GM23338 (cell line): ENCODE results near the gene GOLGA8A. TPM values are rescaled to one million over a fixed set of nuclear protein-coding genes. Genes with fewer than 3 reads are reported as not detected.
A peak's percentile ranks its signal among the peaks of the same experiment; 100 is the strongest.

Experiments
- ATAC-seq: fragments of 200-7000 bp; cut with Tn5 transposase; 3 replicates; pipeline ENCODE4 v1.9.1; 2020
- DNase-seq: peaks from one replicate; pipeline ENCODE4 v3.0.0-alpha.2; 2015; ENCODE audit warnings: low spot score
- H2AFZ ChIP-seq: fragments of 200-600 bp; sonication (generic); 2 replicates; pipeline ENCODE4 v1.8.0; 2016; ENCODE audit warnings: antibody characterized with exemption, mild to moderate bottlenecking, moderate library complexity
- H3F3A ChIP-seq: fragments of 200-600 bp; sonication (generic); replicated peaks from 2 replicates; pipeline ENCODE4 v1.8.0; 2017; ENCODE audit warnings: antibody characterized with exemption, mixed run types, low read depth
- H3K27ac ChIP-seq: fragments of 200-600 bp; sonication (generic); 2 replicates; pipeline ENCODE4 v1.6.1; 2016; ENCODE audit warnings: low read depth
- H3K27me3 ChIP-seq: fragments of 200-600 bp; sonication (generic); 2 replicates; pipeline ENCODE4 v1.8.0; 2016; ENCODE audit warnings: mild to moderate bottlenecking, mixed run types, moderate library complexity; ENCODE audit not compliant: insufficient read depth
- H3K36me3 ChIP-seq: fragments of 200-600 bp; sonication (generic); 2 replicates; pipeline ENCODE4 v1.8.0; 2016; ENCODE audit warnings: mild to moderate bottlenecking; ENCODE audit not compliant: insufficient read depth
- H3K4me1 ChIP-seq: fragments of 200-600 bp; sonication (generic); 2 replicates; pipeline ENCODE4 v1.8.0; 2016; ENCODE audit warnings: mild to moderate bottlenecking, moderate library complexity; ENCODE audit not compliant: insufficient read depth
- H3K4me2 ChIP-seq: fragments of 200-600 bp; sonication (generic); 2 replicates; pipeline ENCODE4 v1.7.1; 2017; ENCODE audit warnings: mixed run types
- H3K4me3 ChIP-seq: fragments of 200-600 bp; sonication (generic); 2 replicates; pipeline ENCODE4 v1.6.1; 2016; ENCODE audit warnings: mixed run types
- H3K79me2 ChIP-seq: fragments of 200-600 bp; sonication (generic); replicated peaks from 2 replicates; pipeline ENCODE4 v1.8.0; 2017; ENCODE audit warnings: mild to moderate bottlenecking; ENCODE audit not compliant: insufficient read depth
- H3K9me2 ChIP-seq: fragments of 200-600 bp; sonication (generic); 2 replicates; pipeline ENCODE4 v1.8.0; 2017; ENCODE audit not compliant: insufficient read depth
- H4K20me1 ChIP-seq: fragments of 200-600 bp; sonication (generic); replicated peaks from 2 replicates; pipeline ENCODE4 v1.8.0; 2017; ENCODE audit warnings: mild to moderate bottlenecking; ENCODE audit not compliant: insufficient read depth
- H3K27ac Mint-ChIP-seq: 2 replicates; pipeline ENCODE4 v1.8.0; 2020; ENCODE audit warnings: inconsistent platforms, mild to moderate bottlenecking, moderate library complexity, mixed read lengths
- H3K27me3 Mint-ChIP-seq: 3 replicates; pipeline ENCODE4 v1.8.0; 2022; ENCODE audit warnings: low read depth, mild to moderate bottlenecking, moderate library complexity, mixed read lengths, inconsistent platforms; ENCODE audit not compliant: insufficient read depth, poor library complexity
- H3K36me3 Mint-ChIP-seq: 3 replicates; pipeline ENCODE4 v1.8.0; 2021; ENCODE audit warnings: low read depth, mild to moderate bottlenecking, inconsistent platforms, moderate library complexity, mixed read lengths
- H3K4me1 Mint-ChIP-seq: 3 replicates; pipeline ENCODE4 v1.8.0; 2020; ENCODE audit warnings: mild to moderate bottlenecking, inconsistent platforms, mixed read lengths
- H3K4me3 Mint-ChIP-seq: 3 replicates; pipeline ENCODE4 v1.8.0; 2021; ENCODE audit warnings: moderate library complexity, mild to moderate bottlenecking, inconsistent platforms, mixed read lengths
- H3K9me3 Mint-ChIP-seq: 3 replicates; pipeline ENCODE4 v1.8.0; 2020; ENCODE audit warnings: moderate library complexity, mild to moderate bottlenecking, inconsistent platforms, mixed read lengths
- CREB1 ChIP-seq: fragments of 250-450 bp; sonication (Bioruptor Pico); IDR thresholded peaks from 2 replicates; pipeline ENCODE4 v1.5.0; 2020; ENCODE audit warnings: low read depth, mild to moderate bottlenecking, moderate library complexity
- CTCF ChIP-seq, 2 experiments: fragments of 200-600 bp in 1 of 2; sonication (generic) in 1 of 2; conservative IDR thresholded peaks; 2 replicates each; pipeline versions ENCODE4 v1.5.1 to v1.6.1; 2016 to 2017; ENCODE audit warnings: antibody characterized with exemption in 2 of 2, low read depth in 2 of 2, mild to moderate bottlenecking in 2 of 2, moderate library complexity in 1 of 2
- JUNB ChIP-seq: IDR thresholded peaks from one replicate; pipeline ENCODE4 v1.6.1; 2016; ENCODE audit warnings: antibody characterized with exemption; ENCODE audit not compliant: unreplicated experiment
- NANOG ChIP-seq: IDR thresholded peaks from 2 replicates; pipeline ENCODE4 v1.6.1; 2016; ENCODE audit warnings: antibody characterized with exemption, borderline replicate concordance
- ZNF331 ChIP-seq: fragments of 250-450 bp; sonication (Bioruptor Pico); IDR thresholded peaks from 2 replicates; pipeline ENCODE4 v1.5.0; 2020; ENCODE audit warnings: low read depth, mild to moderate bottlenecking, moderate library complexity
- ZNF462 ChIP-seq: fragments of 250-450 bp; sonication (Bioruptor Pico); IDR thresholded peaks from 2 replicates; pipeline ENCODE4 v1.5.0; 2020; ENCODE audit warnings: mild to moderate bottlenecking, moderate library complexity
- polyA plus RNA-seq: library from polyadenylated mRNA; unstranded; fragments of >200 nt; fragmentation: Nextera tagmentation; extraction: Ambion mirVana; gene quantifications from 2 replicates; pipeline ENCODE4 v1.2.1, GENCODE V29; 2016
- total RNA-seq: library from RNA; depleted of rRNA; stranded (reverse); fragments of >200 nt; shearing (Covaris generic); gene quantifications from 2 replicates; pipeline ENCODE4 v1.2.3, GENCODE V29; 2014

Gene GOLGA8A
- total and polyA plus RNA-seq, 2 experiments from 2014 or later = 5.0 to 6.1 TPM

GRCh38 chr15:34439878-34440277, 2.3 kb upstream of the GOLGA8A start (continued):
- TF ChIP-seq CTCF (conservative IDR thresholded peaks at IDR 0.05; ENCODE audit: low read depth in 2 of 2) = no peak
- no peak for TF ChIP-seq ZNF462

GRCh38 chr15:34436956-34437442, 609 bp downstream of the GOLGA8A start:
- Mint-ChIP-seq H3K27ac (no peak overlapping the region), H3K4me1 (peaks cover 3% of the 10 kb centered on the region; the same call in 1 of the 3 replicates), H3K36me3 (peaks cover 2% of the 10 kb centered on the region; the same call in 1 of the 3 replicates), H3K4me3 (peak overlapping the region; percentile 72), H3K9me3 (peaks cover 3% of the 10 kb centered on the region; the same call in 1 of the 3 replicates), H3K27me3 (peaks cover 28% of the 10 kb centered on the region)
- no peak for TF ChIP-seq NANOG
- no peak for TF ChIP-seq JUNB
- no peak for TF ChIP-seq ZNF331 (CRISPR knock-in tag)
- TF ChIP-seq CTCF (conservative IDR thresholded peaks at IDR 0.05; ENCODE audit: low read depth in 2 of 2) = peak in 1 of 2 experiments; percentile 26; a peak in 2 of 4 replicates
- TF ChIP-seq CREB1 (CRISPR knock-in tag) = no peak
- H3K9me2 ChIP-seq = no peaks in the 10 kb centered on the region
- no peaks in the 10 kb centered on the region for H3K79me2 ChIP-seq
- H2AFZ ChIP-seq = peak overlapping the region; percentile 81
- H3K4me1 ChIP-seq = no peaks in the 10 kb centered on the region
- H3F3A ChIP-seq = no peaks in the 10 kb centered on the region
- H3K36me3 ChIP-seq = no peaks in the 10 kb centered on the region
- ATAC-seq (peak; percentile 85), DNase-seq (peak; percentile 63)
- 0 out of 2 replicates have a peak, but pooled peaks cover 3% of the 10 kb centered on the region for H4K20me1 ChIP-seq
- H3K4me3 ChIP-seq = peak overlapping the region; percentile 74
- peaks cover 47% of the 10 kb centered on the region for H3K27me3 ChIP-seq
- H3K4me2 ChIP-seq = peak overlapping the region; percentile 94
- no peak overlapping the region for H3K27ac ChIP-seq
